GM12892 (cell line): ENCODE data around the gene RERG.

ENCODE experiments used
- POLR2A ChIP-seq: IDR thresholded peaks from 2 replicates; pipeline ENCODE4 v1.6.1; 2011; ENCODE audit warnings: low read depth, low read length, control low read depth
- POLR2AphosphoS5 ChIP-seq: IDR thresholded peaks from 2 replicates; pipeline ENCODE4 v1.6.1; 2011; ENCODE audit warnings: low read depth, low read length, control low read depth
- TAF1 ChIP-seq: IDR thresholded peaks from 2 replicates; pipeline ENCODE4 v1.6.1; 2011; ENCODE audit warnings: low read depth, mild to moderate bottlenecking, control low read depth, low read length, borderline replicate concordance

DNA sequence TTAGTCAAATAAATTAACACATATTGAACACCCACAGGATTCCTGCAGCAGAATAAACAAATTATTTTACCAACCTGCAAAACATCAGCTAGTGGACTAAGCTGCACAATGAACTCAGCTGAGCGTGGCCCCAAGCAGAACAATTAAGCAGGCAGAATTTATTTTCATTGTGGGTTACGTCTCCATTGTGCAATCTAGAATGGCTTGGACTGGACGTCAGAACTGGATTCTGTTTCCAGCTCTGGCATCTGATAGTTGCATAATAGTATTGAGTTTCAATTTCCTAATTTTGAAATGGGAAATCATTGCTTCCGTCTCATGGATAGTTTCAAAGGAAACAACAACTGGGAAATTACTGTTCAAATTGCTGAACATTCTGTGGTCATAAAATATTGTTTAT, 35.5 kb upstream of the RERG start:
- TF ChIP-seq POLR2A (no peak), TAF1 (no peak), POLR2AphosphoS5 (no peak)
